PC-3 (cell line): ENCODE measurements around the gene ANKRD11.

ENCODE experiments used
- EZH2 ChIP-seq: fragments of 300-600 bp; sonication (generic); IDR thresholded peaks from one replicate; pipeline ENCODE4 v1.6.1; 2017; ENCODE audit warnings: antibody characterized with exemption, mild to moderate bottlenecking, low read length; ENCODE audit not compliant: unreplicated experiment
- EZH2phosphoT487 ChIP-seq: fragments of 300-600 bp; sonication (generic); IDR thresholded peaks from 2 replicates; pipeline ENCODE4 v1.6.1; 2018; ENCODE audit warnings: mild to moderate bottlenecking, antibody characterized with exemption, low read length, borderline replicate concordance
- TF ChIP-seq, protein P1 (sequence below): fragments of 300-600 bp; sonication (generic); conservative IDR thresholded peaks from 2 replicates; pipeline ENCODE4 v1.5.1; 2017; ENCODE audit warnings: antibody characterized with exemption, low read depth, mild to moderate bottlenecking, low read length

DNA sequence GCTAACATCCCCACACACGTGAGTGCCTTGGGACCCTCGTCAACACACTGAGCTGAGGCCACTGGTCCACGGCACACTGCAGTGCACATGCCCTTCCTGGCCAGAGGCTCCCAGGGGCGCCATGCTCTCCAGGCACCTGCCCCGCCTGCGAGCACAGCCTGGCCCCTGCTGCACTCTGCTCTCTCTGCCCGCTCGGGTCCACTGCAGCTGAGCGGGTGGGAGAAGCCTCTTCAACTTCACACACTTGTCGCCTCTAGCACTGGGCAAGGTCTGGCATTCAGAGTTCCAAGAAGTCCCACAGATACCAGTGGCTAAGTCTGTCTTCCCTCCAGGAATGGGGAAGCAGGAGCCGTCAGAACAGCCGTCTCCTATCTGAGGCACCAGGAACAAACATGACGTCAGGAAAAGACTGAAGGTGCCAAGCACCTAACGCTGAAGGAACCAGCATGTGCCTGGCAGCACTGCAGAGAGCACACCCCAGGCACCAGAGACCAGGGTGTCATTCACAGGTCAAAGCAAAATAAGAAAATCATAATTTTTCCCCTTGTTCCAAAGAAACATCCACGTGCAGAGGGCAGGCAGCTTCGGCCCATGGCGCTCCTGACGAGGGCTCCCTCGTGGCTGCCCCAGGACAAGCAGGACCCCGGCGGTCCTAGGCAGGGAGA is 189.9 kb downstream of the ANKRD11 start:
- TF ChIP-seq, protein P1, sequence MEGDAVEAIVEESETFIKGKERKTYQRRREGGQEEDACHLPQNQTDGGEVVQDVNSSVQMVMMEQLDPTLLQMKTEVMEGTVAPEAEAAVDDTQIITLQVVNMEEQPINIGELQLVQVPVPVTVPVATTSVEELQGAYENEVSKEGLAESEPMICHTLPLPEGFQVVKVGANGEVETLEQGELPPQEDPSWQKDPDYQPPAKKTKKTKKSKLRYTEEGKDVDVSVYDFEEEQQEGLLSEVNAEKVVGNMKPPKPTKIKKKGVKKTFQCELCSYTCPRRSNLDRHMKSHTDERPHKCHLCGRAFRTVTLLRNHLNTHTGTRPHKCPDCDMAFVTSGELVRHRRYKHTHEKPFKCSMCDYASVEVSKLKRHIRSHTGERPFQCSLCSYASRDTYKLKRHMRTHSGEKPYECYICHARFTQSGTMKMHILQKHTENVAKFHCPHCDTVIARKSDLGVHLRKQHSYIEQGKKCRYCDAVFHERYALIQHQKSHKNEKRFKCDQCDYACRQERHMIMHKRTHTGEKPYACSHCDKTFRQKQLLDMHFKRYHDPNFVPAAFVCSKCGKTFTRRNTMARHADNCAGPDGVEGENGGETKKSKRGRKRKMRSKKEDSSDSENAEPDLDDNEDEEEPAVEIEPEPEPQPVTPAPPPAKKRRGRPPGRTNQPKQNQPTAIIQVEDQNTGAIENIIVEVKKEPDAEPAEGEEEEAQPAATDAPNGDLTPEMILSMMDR: no peak
- no peak for TF ChIP-seq EZH2
- TF ChIP-seq EZH2phosphoT487: no peak
